GM18526 (cell line): ENCODE measurements around the gene ZPR1.

Experiments used
- POLR2A ChIP-seq: IDR thresholded peaks from 3 replicates; pipeline ENCODE4 v1.6.1; 2011; ENCODE audit not compliant: insufficient read length; ENCODE audit errors: extremely low read depth

Gene ZPR1

DNA sequence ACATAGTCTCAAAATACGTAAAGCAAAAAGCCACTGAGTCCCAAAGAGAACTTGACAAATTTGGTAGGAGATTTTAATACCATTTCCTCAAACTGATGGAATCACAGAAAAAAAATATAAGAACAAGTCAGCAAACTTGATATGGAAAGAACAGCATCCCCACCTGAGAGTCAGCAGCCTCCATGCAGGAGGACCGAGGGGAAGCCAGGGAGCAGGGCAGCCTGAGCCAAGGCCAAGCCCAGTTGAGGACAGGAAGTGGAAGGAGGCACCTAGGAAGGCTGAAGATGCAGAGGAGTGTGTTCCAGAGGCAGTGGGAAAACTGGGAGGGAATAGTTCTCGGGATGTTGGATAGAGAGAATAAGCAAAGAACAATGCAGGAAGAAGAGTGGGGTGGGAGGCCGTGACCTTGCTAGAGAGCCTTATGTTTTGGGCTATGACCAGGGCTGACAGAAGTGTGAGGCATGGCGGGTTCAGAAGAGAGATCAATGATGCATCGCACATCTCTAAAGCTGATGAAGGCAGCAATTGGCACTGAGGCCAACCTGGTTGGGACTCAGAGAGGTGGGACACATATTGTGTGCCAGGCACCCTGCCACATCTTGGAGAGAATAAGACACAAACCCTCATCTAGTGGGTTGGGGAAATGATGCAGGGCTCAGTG lies 19.9 kb upstream of the ZPR1 start:
- TF ChIP-seq POLR2A = no peak

DNA sequence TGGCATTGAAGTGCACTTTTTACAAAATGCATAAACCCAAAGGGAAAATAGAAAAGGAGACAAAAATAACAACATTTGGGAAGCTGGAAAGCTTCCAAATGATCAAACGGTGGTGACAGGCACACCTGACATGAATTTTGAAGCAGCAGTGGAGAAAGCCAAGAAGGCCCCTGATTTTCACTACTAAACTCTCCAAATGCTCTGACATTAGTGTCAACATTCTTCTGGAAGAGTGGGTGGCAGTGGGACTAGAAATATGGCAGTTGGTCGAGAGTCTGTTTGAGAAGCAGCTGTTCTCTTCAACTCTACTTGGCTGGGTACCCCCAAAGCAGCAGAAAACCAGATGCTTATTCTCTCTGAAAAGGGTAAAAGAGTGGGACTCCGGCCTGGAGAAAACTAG lies 16.2 kb upstream of the ZPR1 start:
- TF ChIP-seq POLR2A = no peak

DNA sequence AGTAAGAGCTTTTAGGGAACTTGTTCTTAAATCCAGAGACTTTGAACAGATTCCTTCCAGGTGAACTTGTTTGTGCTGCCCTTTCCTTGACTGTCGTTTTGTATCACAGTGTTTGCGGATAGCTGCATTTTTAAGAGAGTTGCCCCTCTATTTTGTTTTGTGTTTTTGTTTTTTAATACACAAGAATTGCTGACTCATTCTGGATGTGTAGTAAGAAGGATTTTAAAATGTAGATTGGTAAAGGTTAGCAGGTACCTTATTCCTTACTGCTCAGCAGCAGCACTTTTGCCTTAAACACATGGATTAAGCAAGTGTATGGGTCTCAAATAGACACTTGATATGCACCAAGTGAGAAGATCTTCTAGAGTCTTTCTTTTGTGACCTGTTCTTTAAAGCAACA lies 12.8 kb upstream of the ZPR1 start:
- TF ChIP-seq POLR2A = no peak

DNA sequence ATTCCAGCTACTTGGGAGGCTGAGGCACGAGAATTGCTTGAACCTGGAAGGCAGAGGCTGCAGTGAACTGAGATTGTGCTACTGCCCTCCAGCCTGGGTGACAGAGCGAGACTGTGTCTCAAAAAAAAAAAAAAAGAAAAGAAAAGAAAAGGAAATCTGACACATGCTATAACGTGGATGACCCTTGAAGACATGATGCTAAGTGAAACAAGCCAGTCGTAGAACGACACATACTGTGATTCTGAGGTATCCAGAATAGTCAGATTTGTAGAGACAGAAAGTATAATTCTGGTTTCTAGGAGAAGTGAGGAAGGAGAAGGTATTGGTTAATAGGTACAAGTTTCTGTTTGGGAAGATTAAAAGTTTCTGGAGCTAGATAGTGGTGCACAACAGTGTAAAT lies 10.5 kb upstream of the ZPR1 start:
- no peak for TF ChIP-seq POLR2A

DNA sequence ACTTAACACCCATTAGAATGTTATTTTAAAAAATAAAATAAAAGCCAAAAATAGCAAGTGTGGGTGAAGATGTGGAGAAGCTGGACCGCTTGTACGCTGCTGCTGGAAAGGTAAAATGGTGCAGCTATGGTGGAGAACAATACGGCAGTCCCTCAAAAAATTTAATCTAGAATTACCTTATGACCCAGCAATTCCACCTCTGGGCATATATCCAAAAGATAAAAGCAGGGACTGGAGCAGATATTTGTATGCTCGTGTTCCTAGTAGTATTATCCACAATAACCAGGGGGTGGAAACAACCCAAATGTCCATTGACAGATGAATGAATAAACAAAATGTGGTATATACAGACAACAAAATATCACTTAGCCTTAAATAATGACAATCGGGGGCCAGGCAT lies 10.0 kb upstream of the ZPR1 start:
- no peak for TF ChIP-seq POLR2A

DNA sequence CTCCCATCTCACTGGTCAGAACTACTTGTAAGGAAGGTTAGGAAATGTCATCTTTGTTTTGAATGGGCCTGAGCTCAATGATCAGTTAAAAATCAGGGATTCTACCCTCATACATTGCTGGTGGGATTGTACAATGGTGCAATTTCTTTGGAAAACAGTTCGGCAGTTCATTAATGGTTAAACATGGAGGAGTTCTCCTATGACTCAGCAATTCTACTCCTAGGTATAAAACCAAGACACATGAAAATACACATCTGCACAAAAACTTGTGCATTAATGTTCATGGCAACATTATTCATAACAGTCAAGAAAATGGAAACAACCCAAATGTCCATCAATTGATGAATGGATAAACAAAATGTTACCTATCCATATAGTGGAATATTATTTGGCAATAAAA lies 8.7 kb upstream of the ZPR1 start:
- TF ChIP-seq POLR2A = no peak

DNA sequence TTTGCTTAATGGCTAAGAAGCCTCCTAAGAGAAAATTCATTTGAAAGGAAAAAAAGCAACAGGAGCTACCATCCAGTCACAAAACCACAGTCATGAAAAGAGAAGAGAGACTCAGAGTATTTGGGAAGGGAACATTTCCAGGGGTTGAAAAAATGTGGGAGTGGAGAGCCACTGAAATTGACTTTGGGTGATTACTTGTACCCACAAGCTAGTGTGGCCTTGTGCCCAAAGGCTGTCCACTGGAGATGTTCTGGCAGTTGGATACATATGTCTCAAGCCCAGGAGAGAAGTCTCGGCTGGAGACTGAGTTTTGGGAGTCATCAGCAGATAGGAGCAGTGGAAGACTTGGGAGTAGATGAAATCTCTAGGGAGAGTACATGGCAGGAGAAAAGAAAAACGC lies 7.0 kb upstream of the ZPR1 start:
- TF ChIP-seq POLR2A = no peak

DNA sequence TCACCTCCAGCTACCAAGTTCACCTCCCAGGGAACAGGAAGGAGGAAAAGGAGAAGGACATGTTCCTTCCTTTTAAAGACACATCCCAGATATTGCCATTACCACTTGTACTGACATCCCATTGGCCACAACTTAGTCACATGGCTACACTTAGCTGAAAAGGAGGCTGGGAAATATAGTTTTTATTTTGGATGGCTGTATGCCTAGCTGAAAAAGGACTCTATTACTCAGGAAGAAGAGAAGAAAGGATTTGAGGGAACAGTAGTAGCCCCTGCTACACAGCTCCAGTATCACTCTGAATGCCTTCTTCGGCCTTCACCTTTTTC lies 5.9 kb upstream of the ZPR1 start:
- TF ChIP-seq POLR2A = no peak

DNA sequence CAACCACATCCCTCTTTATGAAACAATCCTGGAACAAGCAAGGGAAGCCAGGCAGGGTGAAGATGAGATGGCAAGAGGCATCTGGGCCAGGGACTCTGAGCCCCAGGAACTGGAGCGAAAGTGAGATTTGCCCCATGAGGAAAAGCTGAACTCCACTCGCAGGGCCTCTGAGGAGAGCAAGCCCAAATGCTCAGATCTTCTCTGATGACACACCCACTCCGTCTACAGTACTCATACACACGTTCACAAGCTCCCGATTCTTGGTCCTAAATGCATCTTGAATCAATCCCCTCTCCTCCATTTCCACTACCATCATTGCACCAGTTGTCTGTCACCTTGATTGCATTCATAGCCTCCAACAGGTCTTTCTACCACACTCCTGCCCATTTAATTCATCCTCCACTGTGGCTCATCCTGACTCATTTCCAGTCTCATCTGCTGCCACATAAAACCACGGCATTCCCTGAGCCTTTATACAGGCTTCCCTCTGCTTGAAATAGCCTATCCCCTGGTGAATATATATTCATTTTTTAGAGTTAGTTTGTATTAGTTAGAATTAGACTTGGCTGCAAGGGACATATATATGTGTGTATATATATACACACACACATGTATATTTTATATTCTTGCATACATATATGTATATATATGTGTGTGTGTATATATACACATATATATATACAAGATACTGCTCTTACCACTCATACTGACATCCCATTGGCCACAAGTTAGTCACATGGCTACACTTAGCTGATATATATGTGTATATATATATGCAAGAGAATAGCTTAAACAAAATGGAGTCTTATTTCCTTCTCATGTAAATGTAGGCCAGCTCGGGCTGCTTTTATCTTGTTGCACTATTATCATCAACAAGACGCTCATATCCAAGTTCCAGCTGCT lies 5.3 kb upstream of the ZPR1 start:
- TF ChIP-seq POLR2A = no peak

DNA sequence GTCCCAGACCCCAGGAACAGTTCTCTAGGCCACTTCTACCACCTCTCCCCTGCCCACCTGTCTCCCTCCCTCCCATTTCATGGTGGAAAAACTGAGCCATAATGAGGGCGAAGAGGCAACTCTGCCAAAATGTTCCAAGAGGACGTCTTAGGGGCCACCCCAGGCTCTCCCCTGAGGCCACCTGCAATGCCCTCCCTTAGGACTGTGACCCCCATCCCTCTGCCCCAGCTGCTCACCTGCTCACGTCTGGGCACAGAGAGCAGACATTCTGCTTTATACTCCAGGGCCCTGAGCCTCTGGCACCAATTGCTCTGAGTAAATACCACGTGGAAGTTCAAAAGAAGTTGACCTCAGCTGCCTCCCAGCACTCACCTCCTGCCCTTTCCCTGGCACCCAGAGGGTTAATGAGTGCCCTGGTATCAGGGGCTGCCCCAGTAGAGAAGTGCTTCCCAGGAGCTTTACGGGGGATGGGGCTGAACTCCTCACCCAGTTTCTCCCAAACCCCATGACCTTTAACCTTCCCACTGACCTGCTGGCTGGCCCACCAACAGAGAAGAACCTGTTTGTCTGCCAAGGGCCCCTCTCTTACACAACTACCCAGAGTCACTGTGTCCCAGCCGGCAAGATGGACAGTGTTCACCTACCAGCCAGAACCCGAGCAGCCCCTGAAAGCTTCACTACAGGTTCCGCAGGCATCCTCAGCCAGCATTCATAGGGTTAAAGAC lies 4.5 kb upstream of the ZPR1 start:
- no peak for TF ChIP-seq POLR2A

DNA sequence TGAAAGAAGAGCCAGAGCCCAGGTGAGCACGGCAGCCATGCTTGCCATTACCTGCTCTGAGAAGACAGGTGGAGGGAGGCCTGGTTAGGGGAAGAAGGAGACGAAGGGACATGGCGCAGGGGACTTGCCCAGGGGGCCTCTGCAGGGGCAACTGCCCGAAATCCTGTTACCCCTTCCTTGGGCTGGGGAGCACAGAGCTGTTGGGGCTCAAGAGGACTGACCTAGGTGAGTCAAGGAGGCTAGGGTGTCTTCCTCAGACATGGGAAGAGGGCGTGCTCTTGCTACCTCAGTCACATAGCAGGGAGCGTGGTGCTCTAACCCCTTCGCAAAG lies 4.0 kb upstream of the ZPR1 start, which contains the start of gene APOA5:
Gene APOA5, minus strand, starts transcription at position 67 of the 331 bp plus-strand sequence. Its CDS starts 19 bp downstream, at position 48.
- TF ChIP-seq POLR2A = no peak

DNA sequence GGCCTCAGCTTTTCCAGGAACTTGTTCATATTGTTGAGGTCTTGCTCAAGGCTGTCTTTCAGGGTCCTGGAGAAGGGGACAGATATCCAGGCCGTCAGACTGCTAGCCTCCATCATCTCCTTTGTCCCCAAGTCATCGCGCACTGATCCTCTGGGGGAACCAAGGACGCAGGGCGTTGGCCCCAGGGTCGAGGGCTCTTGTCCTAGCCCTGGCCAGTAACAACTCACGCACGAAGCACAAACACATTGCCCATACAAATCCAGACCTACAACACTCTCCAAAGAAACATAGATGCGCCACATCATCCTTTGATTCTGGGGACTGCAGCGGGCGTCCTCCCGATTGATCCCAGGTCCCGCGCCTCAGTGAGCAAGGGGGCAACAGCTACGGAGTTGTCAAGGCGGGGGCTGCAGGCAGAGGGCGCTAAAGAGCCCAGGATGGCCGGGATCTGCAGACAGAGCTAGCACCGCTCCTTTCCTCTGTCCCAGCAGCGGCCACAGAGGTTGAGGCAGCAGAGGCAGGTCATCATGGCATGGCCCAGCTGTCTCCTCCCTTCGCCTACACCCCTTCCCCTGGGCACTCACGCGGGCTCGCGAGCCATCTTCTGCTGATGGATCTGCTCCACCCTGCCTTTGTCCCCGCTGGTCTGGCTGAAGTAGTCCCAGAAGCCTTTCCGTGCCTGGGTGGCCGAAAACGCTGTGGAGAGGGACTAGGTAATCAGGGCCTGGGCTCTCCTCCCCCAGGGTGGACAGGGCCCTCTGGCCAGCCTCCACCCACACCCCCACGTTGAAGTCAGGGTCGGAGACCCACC lies 3.4 kb upstream of the ZPR1 start:
- no peak for TF ChIP-seq POLR2A

DNA sequence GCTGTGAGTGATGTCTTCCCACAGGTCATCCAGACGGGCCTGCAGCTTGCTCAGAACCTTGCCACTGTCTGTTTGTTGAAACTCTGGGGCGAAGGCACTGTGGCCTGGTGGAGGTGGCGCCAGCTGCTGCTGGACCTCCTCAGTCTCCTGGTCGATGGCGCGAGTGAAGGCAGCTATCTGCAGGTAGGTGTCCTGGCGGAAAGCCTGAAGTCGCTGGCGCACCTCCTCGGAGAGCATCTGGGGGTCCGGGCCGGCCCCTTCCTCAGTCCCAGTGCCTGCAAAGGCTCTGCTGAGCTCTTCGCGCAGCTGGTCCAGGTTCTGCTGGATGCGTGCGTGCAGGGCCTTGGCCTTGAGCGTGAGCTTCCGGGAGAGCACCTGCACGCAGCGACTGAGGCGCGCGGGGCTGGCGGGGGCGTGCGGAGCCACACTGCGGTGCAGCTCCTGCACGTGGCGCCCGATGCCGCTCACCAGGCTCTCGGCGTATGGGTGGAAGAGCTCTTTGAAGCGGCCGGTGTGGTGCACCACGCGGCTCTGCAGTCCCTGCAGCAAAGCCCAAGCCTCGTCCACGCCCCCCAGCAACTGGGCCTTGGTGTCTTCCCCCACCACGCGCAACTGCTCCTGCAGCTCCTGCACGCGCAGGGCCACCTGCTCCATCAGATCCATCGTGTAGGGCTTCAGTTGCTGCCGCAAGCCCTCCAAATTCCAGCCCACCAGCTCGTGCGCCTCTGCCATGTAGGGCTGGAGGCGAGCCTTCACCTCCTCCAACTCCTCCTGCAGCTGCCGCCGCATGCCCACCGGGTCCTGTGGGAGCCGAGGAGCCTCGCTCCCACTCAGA lies 2.6 kb upstream of the ZPR1 start:
- TF ChIP-seq POLR2A = no peak

DNA sequence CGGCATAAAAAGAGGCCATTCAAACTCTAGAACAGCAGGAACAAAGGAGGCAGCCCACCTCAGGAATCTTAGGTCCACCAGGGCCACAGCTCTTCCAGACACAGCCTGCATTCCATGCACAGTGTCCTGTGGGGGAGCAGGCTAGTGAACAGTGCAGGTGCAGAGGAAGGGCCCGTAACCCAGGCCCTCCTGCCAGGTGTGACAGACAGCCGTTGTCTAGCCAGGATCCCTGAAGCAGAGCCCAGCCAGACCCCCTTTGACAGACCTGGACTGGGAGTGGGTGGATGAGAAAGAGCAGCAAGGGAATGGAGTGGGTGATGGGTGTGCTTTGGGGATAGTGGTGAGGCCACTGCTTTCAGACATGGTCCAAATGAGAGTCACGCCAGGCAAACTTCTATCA lies 1.2 kb upstream of the ZPR1 start:
- no peak for TF ChIP-seq POLR2A

DNA sequence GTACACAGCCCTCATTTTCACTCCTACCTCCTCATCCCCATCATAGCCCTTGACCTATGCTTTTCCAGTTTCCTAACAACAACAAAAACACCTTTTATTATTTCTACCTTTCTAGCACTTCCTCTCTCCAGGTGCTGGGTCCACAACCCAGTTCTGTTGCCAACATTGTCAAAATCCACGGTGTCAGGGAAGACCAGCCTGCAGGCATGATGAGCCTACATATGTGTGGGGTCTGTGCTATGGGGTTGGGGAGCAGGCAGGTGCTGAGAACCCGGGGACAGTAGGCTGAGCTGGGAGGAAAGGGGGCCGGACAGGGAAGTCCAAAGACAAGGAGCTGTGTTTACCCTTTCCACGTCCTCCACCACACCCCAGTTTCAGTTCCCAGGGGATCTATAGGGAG lies 711 bp upstream of the ZPR1 start:
- no peak for TF ChIP-seq POLR2A

DNA sequence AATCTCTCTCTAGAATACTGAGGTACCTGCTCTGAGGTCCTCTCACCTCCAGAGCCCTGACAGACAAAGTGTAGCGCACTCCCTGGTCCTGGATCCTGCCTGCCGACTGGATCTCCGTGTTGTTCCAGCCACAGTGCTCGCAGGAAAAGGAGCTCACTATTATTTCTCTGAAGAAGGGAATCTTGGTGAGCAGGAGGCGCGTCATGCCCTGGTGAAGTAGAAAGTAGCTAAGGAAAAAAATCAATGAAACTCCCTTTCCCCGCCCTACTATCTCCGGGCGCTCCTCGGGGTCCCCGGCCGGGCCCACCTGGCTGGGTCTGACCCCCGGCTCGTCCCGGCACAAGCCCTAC lies 412 bp downstream of the ZPR1 start:
- TF ChIP-seq POLR2A = no peak
